Bronchial epithelial cell (primary cell): Measurements from ENCODE around the gene NAGPA. TPM values are rescaled to one million over a fixed set of nuclear protein-coding genes. Genes with fewer than 3 reads are reported as not detected.

Experiments used
- DNase-seq: peaks from one replicate; pipeline ENCODE4 v3.0.0-alpha.2; 2010; ENCODE audit warnings: low read depth
- FAIRE-seq: peaks from 2 replicates; lab custom pipeline; 2011; peaks lifted over from hg19 to GRCh38; lab: Jason Lieb, UNC
- H3K27me3 ChIP-seq: 2 replicates; pipeline ENCODE4 v1.5.1; 2011; ENCODE audit warnings: low read length; ENCODE audit not compliant: control insufficient read depth, insufficient read depth
- H3K36me3 ChIP-seq: 2 replicates; pipeline ENCODE4 v1.5.1; 2011; ENCODE audit warnings: low read length; ENCODE audit not compliant: control insufficient read depth, insufficient read depth
- H3K4me3 ChIP-seq: 2 replicates; pipeline ENCODE4 v1.5.1; 2011; ENCODE audit warnings: mild to moderate bottlenecking, low read depth, low read length, control low read depth
- CTCF ChIP-seq: IDR thresholded peaks from 2 replicates; pipeline ENCODE4 v1.5.1; 2011; ENCODE audit warnings: mild to moderate bottlenecking, moderate library complexity, low read length, control low read depth, inconsistent platforms; ENCODE audit not compliant: insufficient read depth, severe bottlenecking
- total RNA-seq: library from RNA; depleted of rRNA; stranded (reverse); fragments of >200 nt; gene quantifications from 2 replicates; pipeline ENCODE4 v1.2.1, GENCODE V29; 2014

Gene NAGPA
- total RNA-seq, 1 donor from 2014 or later, result 9.7 TPM

GRCh38 chr16:5020551-5020950 is 13.2 kb downstream of the NAGPA start:
- H3K27me3 ChIP-seq, result peaks cover 2% of the 10 kb centered on the region
- DNase-seq (no peak), FAIRE-seq (no peak)
- no peaks in the 10 kb centered on the region for H3K36me3 ChIP-seq
- no peak overlapping the region for H3K4me3 ChIP-seq
- no peak for TF ChIP-seq CTCF

GRCh38 chr16:5019775-5020174 is 14.0 kb downstream of the NAGPA start:
- H3K4me3 ChIP-seq, result no peak overlapping the region
- no peak for FAIRE-seq
- no peak for TF ChIP-seq CTCF
- peaks cover 2% of the 10 kb centered on the region for H3K27me3 ChIP-seq
- no peaks in the 10 kb centered on the region for H3K36me3 ChIP-seq
- DNase-seq, result no peak

GRCh38 chr16:5018793-5019192 is 14.9 kb downstream of the NAGPA start:
- DNase-seq (no peak), FAIRE-seq (no peak)
- peaks cover 2% of the 10 kb centered on the region for H3K27me3 ChIP-seq
- no peaks in the 10 kb centered on the region for H3K36me3 ChIP-seq
- TF ChIP-seq CTCF, result no peak
- H3K4me3 ChIP-seq, result no peak overlapping the region

- no peaks in the 10 kb centered on the region for H3K36me3 ChIP-seq
- no peak for TF ChIP-seq CTCF
- H3K27me3 ChIP-seq, result peaks cover 2% of the 10 kb centered on the region
- FAIRE-seq (no peak), DNase-seq (no peak)
- no peak overlapping the region for H3K4me3 ChIP-seq
Measured at GRCh38 chr16:5017678-5017969, 16.1 kb downstream of the NAGPA start.

- Histone ChIP-seq H3K4me3 (no peak overlapping the region), H3K36me3 (no peaks in the 10 kb centered on the region), H3K27me3 (peaks cover 2% of the 10 kb centered on the region)
- FAIRE-seq (no peak), DNase-seq (no peak)
- no peak for TF ChIP-seq CTCF
Measured at GRCh38 chr16:5016967-5017677, 16.6 kb downstream of the NAGPA start.

GRCh38 chr16:5015887-5016286 is 17.8 kb downstream of the NAGPA start:
- DNase-seq, result no peak
- Histone ChIP-seq H3K4me3 (no peak overlapping the region), H3K27me3 (peaks cover 3% of the 10 kb centered on the region), H3K36me3 (no peaks in the 10 kb centered on the region)
- FAIRE-seq, result peak; percentile 28
- no peak for TF ChIP-seq CTCF
